ENCODE measurements around the gene CTSC.

Gene CTSC

GRCh38 chr11:88360141-88360540 is 22.6 kb upstream of the CTSC start:
- no peak for DNase-seq (ENCODE audit: low read depth, low spot score)
- no peak overlapping the region for H3K4me3 ChIP-seq (ENCODE audit: low read depth, low read length)
- no peak for TF ChIP-seq CTCF (IDR thresholded peaks at IDR 0.05; ENCODE audit: low read depth, low read length)
- in situ Hi-C loops (cut with HindIII; ENCODE audit: low sequenced_read_pairs), result no loop called here

GRCh38 chr11:88359541-88359940 is 22.0 kb upstream of the CTSC start:
- in situ Hi-C loops (cut with HindIII; ENCODE audit: low sequenced_read_pairs), result no loop called here
- DNase-seq (ENCODE audit: low read depth, low spot score), result no peak
- no peak overlapping the region for H3K4me3 ChIP-seq (ENCODE audit: low read depth, low read length)
- no peak for TF ChIP-seq CTCF (IDR thresholded peaks at IDR 0.05; ENCODE audit: low read depth, low read length)

GRCh38 chr11:88359114-88359513 is 21.6 kb upstream of the CTSC start:
- TF ChIP-seq CTCF (IDR thresholded peaks at IDR 0.05; ENCODE audit: low read depth, low read length), result no peak
- DNase-seq (ENCODE audit: low read depth, low spot score), result no peak
- H3K4me3 ChIP-seq (ENCODE audit: low read depth, low read length), result no peak overlapping the region
- in situ Hi-C loops (cut with HindIII; ENCODE audit: low sequenced_read_pairs), result no loop called here

- in situ Hi-C loops (cut with HindIII; ENCODE audit: low sequenced_read_pairs), result no loop called here
- no peak for TF ChIP-seq CTCF (IDR thresholded peaks at IDR 0.05; ENCODE audit: low read depth, low read length)
- DNase-seq (ENCODE audit: low read depth, low spot score), result no peak
- no peak overlapping the region for H3K4me3 ChIP-seq (ENCODE audit: low read depth, low read length)
Measured at GRCh38 chr11:88358040-88358431, 20.5 kb upstream of the CTSC start.

GRCh38 chr11:88357323-88358039 is 19.9 kb upstream of the CTSC start:
- TF ChIP-seq CTCF (IDR thresholded peaks at IDR 0.05; ENCODE audit: low read depth, low read length), result no peak
- DNase-seq (ENCODE audit: low read depth, low spot score), result peak; percentile 44
- in situ Hi-C loops (cut with HindIII; ENCODE audit: low sequenced_read_pairs), result no loop called here
- H3K4me3 ChIP-seq (ENCODE audit: low read depth, low read length), result no peak overlapping the region

- TF ChIP-seq CTCF (IDR thresholded peaks at IDR 0.05; ENCODE audit: low read depth, low read length), result no peak
- H3K4me3 ChIP-seq (ENCODE audit: low read depth, low read length), result no peak overlapping the region
- no peak for DNase-seq (ENCODE audit: low read depth, low spot score)
- in situ Hi-C loops (cut with HindIII; ENCODE audit: low sequenced_read_pairs), result no loop called here
Measured at GRCh38 chr11:88355887-88356286, 18.4 kb upstream of the CTSC start.

Measured in astrocyte of the spinal cord (primary cell).